Choroid plexus epithelial cell (primary cell): ENCODE measurements around the gene RHPN2.

Experiments
- DNase-seq: peaks from one replicate; pipeline ENCODE4 v3.0.0-alpha.2; 2010; ENCODE audit warnings: low read depth
- H3K4me3 ChIP-seq: 2 replicates; pipeline ENCODE4 v1.5.1; 2011; ENCODE audit warnings: low read depth, mild to moderate bottlenecking, control low read depth, low read length, moderate library complexity
- CTCF ChIP-seq: conservative IDR thresholded peaks from 2 replicates; pipeline ENCODE4 v1.5.1; 2011; ENCODE audit warnings: low read depth, mild to moderate bottlenecking, control low read depth, inconsistent platforms, low read length, moderate library complexity

RHPN2 gene

GRCh38 chr19:33064792-33065550 lies at the start of gene RHPN2:
Gene RHPN2, minus strand, starts transcription at chr19:33064888. Its CDS starts 36 bp downstream, at chr19:33064852.
- H3K4me3 ChIP-seq: peak within 1 kb of the TSS; percentile 54
- DNase-seq: peak; percentile 63
- no peak for TF ChIP-seq CTCF

- no peak overlapping the region for H3K4me3 ChIP-seq
- DNase-seq: no peak
- no peak for TF ChIP-seq CTCF
Measured at GRCh38 chr19:33114312-33114711, 49.6 kb upstream of the RHPN2 start.

- no peak for TF ChIP-seq CTCF
- DNase-seq: no peak
- H3K4me3 ChIP-seq: no peak overlapping the region
Measured at GRCh38 chr19:33111587-33111986, 46.9 kb upstream of the RHPN2 start.

- TF ChIP-seq CTCF: no peak
- DNase-seq: peak; percentile 86
- H3K4me3 ChIP-seq: no peak overlapping the region
Measured at GRCh38 chr19:33110137-33110910, 45.6 kb upstream of the RHPN2 start.

GRCh38 chr19:33108161-33108560 lies 43.5 kb upstream of the RHPN2 start:
- H3K4me3 ChIP-seq: no peak overlapping the region
- TF ChIP-seq CTCF: no peak
- no peak for DNase-seq

GRCh38 chr19:33102893-33103292 lies 38.2 kb upstream of the RHPN2 start:
- no peak for DNase-seq
- H3K4me3 ChIP-seq: no peak overlapping the region
- TF ChIP-seq CTCF: no peak
